Measurements from ENCODE around the gene AK5.

Gene AK5

GRCh38 chr1:77355010-77355409 is 73.2 kb downstream of the AK5 start:
- DNase-seq, result no peak

DNA sequence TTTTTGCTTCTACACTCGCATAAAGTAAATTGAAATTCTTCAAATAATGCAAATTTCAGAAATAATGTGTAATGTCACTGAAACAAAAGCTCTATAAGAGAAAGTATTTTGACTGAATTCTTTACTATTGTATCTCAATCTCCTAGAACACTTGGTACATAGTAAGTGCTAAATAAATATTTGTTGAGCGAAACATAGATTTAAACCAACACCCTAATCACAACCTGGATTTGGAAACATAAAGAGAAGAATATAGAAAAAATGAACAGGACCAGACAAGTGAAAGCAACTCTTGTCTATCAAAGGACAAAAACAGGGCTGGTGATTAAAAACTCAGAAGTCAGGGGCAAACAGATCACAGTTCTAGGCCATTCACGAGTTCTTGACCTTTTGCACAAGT is 74.3 kb downstream of the AK5 start:
- DNase-seq, result no peak

DNA sequence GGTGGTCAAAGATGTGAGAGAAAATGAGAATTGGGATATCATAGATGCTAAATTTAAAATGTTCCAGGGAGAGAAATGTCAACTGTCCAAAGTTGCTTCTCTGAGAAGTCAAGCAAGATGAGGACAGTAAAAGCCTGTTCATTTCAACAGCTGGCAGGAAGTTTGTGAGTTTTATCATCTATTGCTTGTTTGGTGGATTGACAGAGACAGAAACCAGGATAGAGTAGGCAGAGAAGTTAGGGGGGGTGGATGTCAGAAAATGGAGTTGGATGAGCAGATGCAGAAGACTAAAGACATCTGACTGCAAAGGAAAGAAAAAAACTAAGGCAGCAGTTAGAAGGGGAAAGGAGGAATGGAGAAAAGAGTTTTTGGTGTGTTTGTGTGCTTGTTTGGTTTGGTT is 78.4 kb downstream of the AK5 start:
- no peak for DNase-seq

- no peak for DNase-seq
Observed at GRCh38 chr1:77361621-77362020, 79.8 kb downstream of the AK5 start.

DNA sequence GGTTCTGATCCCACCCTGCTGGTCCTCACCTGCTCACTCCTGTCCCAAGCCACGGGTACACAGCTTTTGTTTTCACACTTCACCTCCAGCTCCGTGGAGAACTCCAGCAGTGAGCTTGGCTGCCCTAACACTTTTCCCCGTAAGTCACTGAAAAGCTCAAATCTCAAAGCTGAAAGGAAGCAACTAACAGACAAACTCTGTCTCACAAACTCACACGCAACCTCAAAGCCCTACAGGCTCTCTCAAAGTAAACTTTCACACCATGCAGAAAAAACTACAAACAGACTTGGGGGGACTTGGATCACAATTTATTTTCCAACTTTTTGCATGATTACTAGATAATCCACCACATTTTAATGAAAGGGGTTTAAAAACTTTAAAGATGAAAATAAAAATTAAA is 88.3 kb downstream of the AK5 start:
- no peak for DNase-seq

GRCh38 chr1:77370583-77371306 is 88.9 kb downstream of the AK5 start:
- DNase-seq, result no peak

GRCh38 chr1:77371396-77371795 is 89.6 kb downstream of the AK5 start:
- DNase-seq, result no peak

GRCh38 chr1:77373702-77374101 is 91.9 kb downstream of the AK5 start:
- DNase-seq, result no peak

DNA sequence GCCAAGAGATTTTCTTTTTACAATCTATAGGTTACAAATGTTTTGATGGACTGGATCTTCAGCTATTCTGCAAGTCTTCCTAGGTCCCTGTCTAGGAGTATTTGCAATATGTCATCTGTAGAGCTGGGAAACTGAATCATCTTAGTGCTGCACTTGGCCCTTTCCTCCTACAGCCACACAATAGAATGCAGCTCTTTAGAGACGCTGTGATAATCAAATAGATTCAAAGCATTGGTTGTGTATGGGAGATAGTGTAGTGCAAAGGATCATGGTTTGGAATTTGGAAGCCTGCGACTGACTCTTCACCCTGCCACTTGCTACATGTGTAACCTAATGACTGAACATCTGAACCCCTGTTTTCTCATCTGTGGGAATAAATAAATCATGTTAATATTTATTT is 93.7 kb downstream of the AK5 start:
- no peak for DNase-seq

DNA sequence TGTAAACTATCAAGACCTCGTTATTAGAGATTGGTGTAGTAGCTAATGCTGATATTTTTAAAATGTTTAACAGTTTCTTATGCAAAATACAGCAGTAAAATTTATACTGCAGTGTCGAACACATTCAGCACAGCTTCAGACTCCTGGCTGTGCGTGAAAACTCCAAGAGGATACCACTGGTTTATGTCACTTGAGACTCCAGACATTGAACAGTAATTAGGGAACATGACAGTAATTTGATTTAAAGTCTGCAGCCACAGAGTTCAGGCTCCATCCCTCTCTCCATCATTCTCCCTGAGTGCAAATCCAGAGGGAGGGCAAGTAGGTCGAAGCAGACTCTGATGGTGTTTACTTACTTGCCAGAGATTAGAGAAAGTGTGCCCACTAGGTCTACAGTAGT is 94.2 kb downstream of the AK5 start:
- DNase-seq, result no peak

- no peak for DNase-seq
Observed at GRCh38 chr1:77378723-77379535, 97.1 kb downstream of the AK5 start.

DNA sequence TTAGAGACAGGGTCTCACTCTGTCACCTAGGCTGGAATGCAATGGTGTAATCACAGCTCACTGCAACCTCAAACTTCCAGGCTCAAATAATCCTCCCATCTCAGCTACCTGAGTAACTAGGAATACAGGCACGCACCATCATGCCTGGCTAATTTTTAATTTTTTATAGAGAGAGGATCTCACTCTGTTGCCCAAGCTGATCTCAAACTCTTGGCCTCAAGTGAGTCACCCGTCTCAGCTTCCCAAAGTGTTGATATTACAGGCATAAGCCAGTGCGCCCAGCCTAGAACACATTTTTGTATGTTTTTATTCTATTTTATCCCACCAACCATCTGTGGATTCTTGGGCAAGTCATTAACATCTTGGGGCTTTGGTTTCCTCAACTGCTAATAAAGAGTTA is 100.5 kb downstream of the AK5 start:
- no peak for DNase-seq

DNA sequence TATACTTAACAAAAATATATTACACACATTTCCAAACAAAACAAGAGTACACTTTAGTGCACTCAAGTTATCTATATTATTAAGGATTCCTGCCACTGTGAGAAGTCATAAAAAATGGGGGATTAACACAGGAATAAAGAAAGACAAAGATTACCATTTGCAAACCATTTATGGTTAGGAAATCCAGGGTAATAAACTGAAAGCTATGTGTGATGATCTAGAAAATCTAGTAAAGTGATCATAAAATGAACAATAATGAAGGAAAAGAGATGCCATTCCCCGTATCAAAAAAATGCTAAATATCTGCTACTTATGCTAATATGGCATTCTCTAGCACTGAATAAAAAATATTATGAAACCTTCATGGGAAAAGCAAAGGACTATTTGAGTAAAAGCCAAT is 101.4 kb downstream of the AK5 start:
- no peak for DNase-seq

DNA sequence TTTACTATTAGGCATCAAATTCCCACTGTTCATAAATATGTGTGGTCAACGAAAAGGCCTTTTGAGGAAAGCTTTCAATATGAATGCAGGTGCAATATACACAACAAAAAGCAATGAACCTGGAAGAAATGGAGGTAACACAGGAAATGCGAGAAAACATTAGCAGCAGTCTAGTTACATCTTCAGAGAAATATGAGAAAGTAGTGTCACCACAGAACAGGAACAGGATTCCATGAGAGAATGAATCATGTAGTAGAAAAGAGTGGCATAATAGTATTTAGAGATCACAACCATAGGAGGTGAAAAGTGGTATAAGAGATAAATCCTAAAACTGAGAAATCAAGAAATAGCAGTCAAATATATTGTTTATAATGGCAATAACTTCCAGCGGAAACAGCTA is 103.7 kb downstream of the AK5 start:
- no peak for DNase-seq

DNA sequence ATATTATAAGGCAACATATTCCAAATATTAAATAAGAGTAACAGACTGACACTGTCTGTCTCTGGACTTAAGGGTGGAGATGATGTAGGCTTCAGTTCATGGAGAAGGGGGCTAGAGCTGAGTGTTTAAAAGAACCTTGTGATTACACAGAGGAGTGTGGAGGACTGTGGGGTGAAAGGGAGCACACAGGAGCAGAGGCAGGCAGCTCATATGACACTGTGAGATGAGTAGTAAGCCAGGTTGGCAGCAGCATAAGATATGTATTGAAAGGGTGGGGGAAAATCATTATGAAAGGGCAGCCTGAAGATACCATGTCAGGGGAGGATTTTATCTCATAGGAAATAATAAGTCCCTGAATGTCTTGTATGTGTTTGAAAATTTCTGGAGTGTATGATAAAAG is 104.5 kb downstream of the AK5 start:
- no peak for DNase-seq

DNA sequence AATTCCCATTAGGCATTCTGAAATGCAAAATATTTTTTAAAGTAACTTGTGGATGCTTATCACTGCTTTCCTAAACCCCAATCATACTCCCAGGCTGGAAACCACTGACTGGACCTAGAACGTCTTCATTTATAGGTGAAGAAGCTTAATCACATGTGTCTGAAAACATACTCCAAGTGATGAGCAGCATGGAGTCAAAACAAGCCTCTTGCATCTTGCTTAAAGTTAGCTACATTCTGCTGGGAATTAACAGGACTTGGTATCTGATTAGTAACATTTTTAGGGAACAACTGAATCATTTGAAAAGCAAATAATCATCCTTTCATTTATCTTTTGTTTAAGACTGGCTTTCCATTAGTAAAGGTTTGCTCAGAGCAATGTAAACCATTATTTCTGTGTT is 105.7 kb downstream of the AK5 start:
- no peak for DNase-seq

DNA sequence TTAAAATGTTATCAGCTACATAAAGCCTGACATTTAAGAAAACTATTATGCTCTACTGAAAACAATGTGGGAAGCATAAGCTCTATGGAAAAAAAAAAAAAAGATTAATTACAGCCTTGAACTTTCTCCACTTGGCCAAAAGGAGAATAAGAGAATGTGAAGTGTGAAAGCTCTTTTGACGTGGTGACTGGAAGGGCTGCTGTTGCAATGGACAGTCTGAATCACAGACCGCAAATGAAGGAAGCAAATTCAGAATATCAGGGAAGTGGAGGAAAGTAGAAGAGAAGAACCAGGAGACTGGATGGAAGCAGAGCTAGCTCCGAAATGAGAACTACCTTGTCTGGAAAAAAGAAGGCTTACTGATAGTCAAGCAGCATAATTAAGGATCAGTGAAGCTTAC is 106.8 kb downstream of the AK5 start:
- no peak for DNase-seq

DNA sequence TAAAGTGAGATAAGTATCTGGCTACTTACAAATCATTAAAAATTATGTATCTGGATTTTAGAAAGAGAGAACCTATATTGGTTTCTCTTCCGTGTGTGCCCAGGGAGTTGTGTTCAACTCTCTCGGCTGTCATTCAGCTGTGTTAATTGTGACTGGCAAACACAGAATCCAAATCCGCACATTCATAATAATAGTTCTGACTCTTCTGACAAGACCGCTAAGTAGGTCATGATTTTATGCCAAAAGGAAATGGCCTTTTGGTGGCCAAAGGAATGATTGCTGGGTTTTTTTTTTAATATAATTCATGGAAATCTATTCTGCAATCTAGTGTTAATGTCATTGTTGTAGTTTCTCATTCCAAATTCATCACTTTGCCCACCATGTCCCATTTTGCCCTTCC is 110.7 kb downstream of the AK5 start:
- no peak for DNase-seq

- DNase-seq, result no peak
Observed at GRCh38 chr1:77394166-77394565, 112.3 kb downstream of the AK5 start.

GRCh38 chr1:77395051-77395450 is 113.2 kb downstream of the AK5 start:
- no peak for DNase-seq

GRCh38 chr1:77398152-77398551 is 116.3 kb downstream of the AK5 start:
- DNase-seq, result no peak

- no peak for DNase-seq
Observed at GRCh38 chr1:77399250-77400086, 117.6 kb downstream of the AK5 start.

DNA sequence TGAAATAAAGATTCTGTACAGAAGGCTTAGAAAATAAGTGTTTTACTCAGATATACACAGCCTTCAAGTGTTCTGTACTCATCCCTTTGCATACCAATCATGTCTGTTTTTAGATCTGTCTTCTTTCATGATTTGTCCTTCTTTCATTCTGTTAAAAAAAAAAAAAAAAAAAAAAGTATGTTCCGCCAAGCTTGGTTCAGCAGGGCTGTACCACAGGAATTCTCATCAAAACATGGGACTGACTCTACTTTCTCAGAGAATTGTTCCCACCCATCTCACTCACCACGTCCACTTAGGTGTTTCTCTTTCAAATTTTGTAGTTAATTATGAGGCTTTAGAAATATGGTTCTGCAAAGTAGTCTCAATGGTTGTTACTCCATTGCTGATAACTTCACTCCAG is 119.0 kb downstream of the AK5 start:
- no peak for DNase-seq

DNA sequence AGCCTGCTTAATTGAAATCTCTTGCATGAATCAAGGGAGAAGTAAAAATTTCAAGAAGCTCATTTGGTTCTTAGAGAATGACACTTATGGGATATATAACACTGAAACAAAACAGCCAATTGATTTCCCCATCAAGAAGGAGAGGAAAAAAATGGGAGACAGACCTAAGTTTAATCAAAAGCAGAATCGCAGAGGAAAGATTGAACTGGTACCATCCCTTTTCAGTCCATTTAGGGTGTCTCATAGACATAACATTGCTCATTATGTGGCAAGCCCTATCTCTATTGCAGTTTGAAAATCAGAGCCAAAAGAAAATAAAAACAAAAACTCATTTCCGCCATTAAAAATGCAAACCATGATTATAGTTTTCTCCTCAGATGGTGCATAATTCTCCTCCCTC is 119.6 kb downstream of the AK5 start:
- DNase-seq, result no peak

Measured in NCI-H2029 treated with DMSO at 0.1 percent for 48 hours (cell line).